SU-DHL-6 (cell line): ENCODE measurements around the gene DLX1.

Source experiments
- CTCF ChIP-seq: fragments of 200-600 bp; sonication (generic); IDR thresholded peaks from one replicate; pipeline ENCODE4 v1.5.1; 2017; ENCODE audit warnings: antibody characterized with exemption, mild to moderate bottlenecking, low read length, moderate library complexity; ENCODE audit not compliant: insufficient read depth, poor library complexity, severe bottlenecking
- EZH2phosphoT487 ChIP-seq: fragments of 200-600 bp; sonication (generic), shearing (Covaris generic); conservative IDR thresholded peaks from 2 replicates; pipeline ENCODE4 v1.6.1; 2018; ENCODE audit warnings: mild to moderate bottlenecking, antibody characterized with exemption, low read length, moderate library complexity, mixed read lengths

GRCh38 chr2:172089633-172090032, 4.3 kb downstream of the DLX1 start:
- TF ChIP-seq EZH2phosphoT487 = no peak
- TF ChIP-seq CTCF = no peak
